B cell (primary cell): ENCODE data around the gene SLC4A5. TPM values are rescaled to one million over a fixed set of nuclear protein-coding genes. Genes with fewer than 3 reads are reported as not detected.

Experiments used
- ATAC-seq: fragments of 200-7000 bp; cut with Tn5 transposase; one replicate; pipeline ENCODE4 v1.10.0; 2021; ENCODE audit warnings: low read depth, mild to moderate bottlenecking, moderate number of reproducible peaks, moderate library complexity
- CTCF ChIA-PET: fragments of 350-600 bp; sonication (Branson Sonifier 250); formaldehyde crosslinking; loops from one replicate; lab custom pipeline; 2021; ENCODE audit warnings: antibody characterized with exemption, inconsistent platforms; lab: Charles Lee
- POLR2A ChIA-PET: fragments of 350-600 bp; sonication (Branson Sonifier 250); formaldehyde crosslinking; loops from one replicate; lab custom pipeline; 2021; ENCODE audit warnings: antibody characterized with exemption; lab: Charles Lee
- DNase-seq: peaks from one replicate; pipeline ENCODE4 v3.0.0; 2013
- H2AFZ ChIP-seq: 2 replicates; pipeline ENCODE4 v1.6.1; 2012; ENCODE audit warnings: mild to moderate bottlenecking, low read depth, low read length; ENCODE audit not compliant: insufficient read depth, poor library complexity, severe bottlenecking
- H3K27ac ChIP-seq, 2 donors: 1 replicate in 1 of 2; 2 replicates in 1 of 2; pipeline ENCODE4 v1.5.1; 2012 to 2013; ENCODE audit warnings: low read length in 2 of 2, mild to moderate bottlenecking in 2 of 2, moderate library complexity in 1 of 2
- H3K27me3 ChIP-seq, 4 experiments: fragments of 200-600 bp in 1 of 4; sonication (generic) in 1 of 4; replicated peaks in 1 of 4; 1 replicate in 2 of 4; 2 replicates in 2 of 4; pipeline versions ENCODE4 v1.6.1 to v1.7.0; 2013 to 2016; ENCODE audit warnings: low read length in 3 of 4, mild to moderate bottlenecking in 2 of 4, mixed read lengths in 1 of 4, moderate library complexity in 1 of 4; ENCODE audit not compliant: insufficient read depth in 4 of 4, control insufficient read depth in 3 of 4; ENCODE audit errors: control extremely low read depth in 1 of 4
- H3K36me3 ChIP-seq, 2 experiments: replicated peaks in 1 of 2; 1 replicate in 1 of 2; 2 replicates in 1 of 2; pipeline versions ENCODE4 v1.6.1 to v1.7.1; 2013; ENCODE audit warnings: low read length in 1 of 2; ENCODE audit not compliant: insufficient read depth in 2 of 2, control insufficient read depth in 1 of 2; ENCODE audit errors: control extremely low read depth in 1 of 2, extremely low read depth in 1 of 2
- H3K4me1 ChIP-seq, 2 donors: fragments of 200-600 bp in 1 of 2; sonication (generic) in 1 of 2; 1 replicate in 1 of 2; 2 replicates in 1 of 2; pipeline versions ENCODE4 v1.5.1 to v1.6.1; 2013 to 2017; ENCODE audit warnings: low read length in 2 of 2; ENCODE audit not compliant: control insufficient read depth in 2 of 2, insufficient read depth in 2 of 2
- H3K4me2 ChIP-seq: replicated peaks from 2 replicates; pipeline ENCODE3; 2012; ENCODE audit warnings: mild to moderate bottlenecking, low read depth, low read length; ENCODE audit not compliant: poor library complexity, severe bottlenecking
- H3K4me3 ChIP-seq, 5 experiments: fragments of 200-600 bp in 1 of 5; sonication (generic) in 1 of 5; 1 replicate in 3 of 5; 2 replicates in 2 of 5; pipeline versions ENCODE4 v1.5.1 to v1.7.0; 2011 to 2016; ENCODE audit warnings: low read length in 4 of 5, mild to moderate bottlenecking in 4 of 5, low read depth in 2 of 5, control low read depth in 1 of 5, moderate library complexity in 1 of 5; ENCODE audit not compliant: insufficient read depth in 1 of 5; ENCODE audit errors: control extremely low read depth in 1 of 5, extremely low read depth in 1 of 5
- H3K79me2 ChIP-seq: fragments of 200-600 bp; sonication (generic); one replicate; pipeline ENCODE4 v1.6.0; 2016; ENCODE audit warnings: low read length; ENCODE audit not compliant: control insufficient read depth, insufficient read depth
- H3K9ac ChIP-seq: fragments of 200-600 bp; sonication (generic); 2 replicates; pipeline ENCODE4 v1.6.1; 2017; ENCODE audit warnings: mild to moderate bottlenecking, low read length, moderate library complexity
- H3K9me3 ChIP-seq, 3 donors: one replicate each; pipeline versions ENCODE4 v1.6.1 to v1.7.1; 2013; ENCODE audit warnings: low read length in 2 of 3; ENCODE audit not compliant: control insufficient read depth in 2 of 3, insufficient read depth in 1 of 3; ENCODE audit errors: control extremely low read depth in 1 of 3
- H4K20me1 ChIP-seq: 2 replicates; pipeline ENCODE4 v1.6.0; 2012; ENCODE audit warnings: mild to moderate bottlenecking, low read length; ENCODE audit not compliant: insufficient read depth, control insufficient read depth, poor library complexity, severe bottlenecking
- H3K27ac Mint-ChIP-seq: one replicate; pipeline ENCODE4 v1.8.0; 2021; ENCODE audit warnings: mixed read lengths
- H3K27me3 Mint-ChIP-seq: one replicate; pipeline ENCODE4 v1.8.0; 2021; ENCODE audit warnings: mixed read lengths
- H3K4me1 Mint-ChIP-seq: one replicate; pipeline ENCODE4 v1.8.0; 2021; ENCODE audit warnings: mixed read lengths
- H3K4me3 Mint-ChIP-seq: one replicate; pipeline ENCODE4 v1.8.0; 2021; ENCODE audit warnings: mixed read lengths
- H3K9me3 Mint-ChIP-seq: one replicate; pipeline ENCODE4 v1.8.0; 2022; ENCODE audit warnings: mixed read lengths; ENCODE audit not compliant: insufficient read depth
- CTCF ChIP-seq: fragments of 200-600 bp; IDR thresholded peaks from one replicate; pipeline ENCODE4 v1.8.0; 2022; ENCODE audit warnings: antibody characterized with exemption, mild to moderate bottlenecking
- EZH2 ChIP-seq: IDR thresholded peaks from 2 replicates; pipeline ENCODE4 v1.6.1; 2012; ENCODE audit warnings: borderline replicate concordance, low read depth, mild to moderate bottlenecking, moderate library complexity, low read length; ENCODE audit not compliant: insufficient read depth, poor library complexity, severe bottlenecking
- WGBS: methylation state at CpG from one replicate; pipeline ENCODE4 v1.1.5; 2013; ENCODE audit warnings: missing lambda C conversion rate; ENCODE audit not compliant: insufficient coverage; 5-methylcytosine and 5-hydroxymethylcytosine counted together
- intact Hi-C: fragments of 100-400 bp; cut with micrococcal nuclease; formaldehyde crosslinking; loops from one replicate; pipeline ENCODE4 v1.10.0; 2022
- polyA plus RNA-seq: library from polyadenylated mRNA; depleted of rRNA; stranded (reverse); fragments of >200 nt; gene quantifications from 2 replicates; pipeline ENCODE4 v1.2.3, GENCODE V29; 2012
- total RNA-seq, 2 donors: library from RNA; stranded (reverse); fragments of 120-200 nt in 1 of 2; gene quantifications; 1 replicate in 1 of 2; 2 replicates in 1 of 2; pipeline versions ENCODE4 v1.2.3 to v1.2.4, GENCODE V29; 2013 to 2022

The SLC4A5 gene
- total and polyA plus RNA-seq, 2 donors (not counting 1 experiment from before 2014, with no cell fraction given): 3.3 to 9.7 TPM

DNA sequence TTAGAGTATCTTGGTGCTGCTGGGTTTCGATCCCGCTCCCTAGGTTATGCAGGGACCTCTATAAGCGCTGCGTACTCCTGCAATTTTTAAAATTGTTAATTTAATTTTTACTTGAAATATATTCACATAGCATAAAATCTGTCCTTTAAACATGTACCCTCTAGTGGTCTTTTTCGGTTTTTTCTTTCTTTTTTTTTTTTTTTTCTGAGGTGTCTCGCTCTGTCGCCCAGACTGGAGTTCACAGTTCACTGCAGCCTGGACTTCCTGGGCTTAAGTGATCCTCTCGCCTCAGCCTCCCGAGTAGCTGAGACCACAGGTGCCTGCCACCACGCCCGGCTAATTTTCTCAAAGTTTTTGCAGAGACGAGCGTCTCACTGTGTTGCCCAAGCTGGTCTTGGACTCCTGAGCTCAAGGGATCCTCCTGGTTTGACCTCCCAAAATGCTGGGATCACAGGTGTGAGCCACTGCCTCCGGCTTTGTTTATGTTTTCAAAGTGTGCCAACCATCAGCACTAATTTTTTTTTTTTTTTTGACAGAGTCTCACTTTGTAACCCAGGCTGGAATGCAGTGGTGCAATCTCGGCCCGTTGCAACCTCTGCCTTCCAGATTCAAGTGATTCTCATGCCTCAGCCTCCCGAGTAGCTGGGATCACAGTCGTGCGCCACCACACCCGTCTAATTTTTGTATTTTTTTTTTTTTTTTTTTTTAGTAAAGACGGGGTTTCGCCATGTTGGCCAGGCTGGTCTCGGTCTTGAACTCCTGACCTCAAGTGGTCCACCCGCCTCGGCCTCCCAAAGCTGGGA, 164.0 kb downstream of the SLC4A5 start:
- ChIA-PET CTCF (interaction anchor here (0.7 to 6.7 kb wide), 14 partner anchors 10 to 356 kb away, joined by 3 to 132 read pairs (median 8); partner anchors contain the start of genes BOLA3 and MTHFD2), POLR2A (interaction anchor here (0.6 to 6.5 kb wide), 14 partner anchors 20 to 442 kb away, joined by 3 to 120 read pairs (median 6); partner anchors contain the start of genes C2orf81, MTHFD2, TPRKB and WDR54)
- peak overlapping the region; percentile 86 for H3K4me3 Mint-ChIP-seq
- H3K4me2 ChIP-seq: peak overlapping the region; percentile 82
- DNase-seq (no peak), ATAC-seq (peak; percentile 6)
- H3K27me3 Mint-ChIP-seq: no peaks in the 10 kb centered on the region
- no peaks in the 10 kb centered on the region for H3K27me3 ChIP-seq
- 44% methylated on average over 15 of the region's 25 CpGs for WGBS
- peak overlapping the region; percentile 99 for H3K27ac Mint-ChIP-seq
- H2AFZ ChIP-seq: peak overlapping the region; percentile 73
- H3K4me1 ChIP-seq: peaks cover 59 to 70% of the 10 kb centered on the region in 2 donors
- no peaks in the 10 kb centered on the region for H3K36me3 ChIP-seq
- H3K9me3 ChIP-seq: peaks cover 0 to 13% (median 0%) of the 10 kb centered on the region in 3 donors
- peak overlapping the region; percentile 69 to 97 for H3K27ac ChIP-seq
- no peaks in the 10 kb centered on the region for H3K9me3 Mint-ChIP-seq
- H4K20me1 ChIP-seq: peaks cover 43% of the 10 kb centered on the region
- TF ChIP-seq CTCF: peak; percentile 74
- no peak for TF ChIP-seq EZH2
- intact Hi-C loops: loop anchor here (2.0 to 5.0 kb wide), 4 partner anchors 30 to 278 kb away; partner anchors contain the start of genes INO80B and WBP1
- peaks cover 55% of the 10 kb centered on the region for H3K4me1 Mint-ChIP-seq
- H3K9ac ChIP-seq: peak overlapping the region; percentile 98
- peaks cover 46% of the 10 kb centered on the region for H3K79me2 ChIP-seq
- H3K4me3 ChIP-seq: peak overlapping the region; percentile 70 to 95 (median 80)
